Endothelial cell of umbilical vein (primary cell): ENCODE measurements around the gene QRICH2. TPM values are rescaled to one million over a fixed set of nuclear protein-coding genes. Genes with fewer than 3 reads are reported as not detected.
"Not testable (repeated sequence)": the region's sequence is repeated elsewhere in the genome, so short reads cannot be mapped to it uniquely, and the experiment has no call there.

Experiments
- BruUV-seq: library from RNA; stranded (reverse); fragments of 400-500 nt; replicated peaks from 2 replicates; lab custom pipeline; 2021; lab: Mats Ljungman, UMichigan
- CTCF ChIA-PET: fragments of 300-600, 350-600 bp; sonication (Branson Sonifier 250); formaldehyde crosslinking; loops from one replicate; lab custom pipeline; 2021; ENCODE audit warnings: antibody characterized with exemption, inconsistent platforms; lab: Charles Lee
- POLR2A ChIA-PET: fragments of 300-600, 350-600 bp; sonication (Branson Sonifier 250); formaldehyde crosslinking; loops from one replicate; lab custom pipeline; 2021; ENCODE audit warnings: antibody characterized with exemption, inconsistent platforms; lab: Charles Lee
- DNase-seq: peaks from one replicate; pipeline ENCODE4 v3.0.0-alpha.2; 2011; ENCODE audit warnings: low read depth, low spot score
- FAIRE-seq: peaks from 2 replicates; lab custom pipeline; 2011; peaks lifted over from hg19 to GRCh38; lab: Jason Lieb, UNC
- H2AFZ ChIP-seq: 2 replicates; pipeline ENCODE4 v1.6.0; 2012; ENCODE audit warnings: low read depth, low read length, control low read depth, inconsistent platforms
- H3K27ac ChIP-seq: 2 replicates; pipeline ENCODE4 v1.5.1; 2011; ENCODE audit warnings: low read depth, mild to moderate bottlenecking, control low read depth, low read length, moderate library complexity; ENCODE audit not compliant: insufficient read depth
- H3K27me3 ChIP-seq, 2 experiments: 2 replicates each; pipeline versions ENCODE4 v1.6.0 to v1.6.1; 2011; ENCODE audit warnings: low read length in 2 of 2, mixed read lengths in 1 of 2; ENCODE audit not compliant: control insufficient read depth in 2 of 2, insufficient read depth in 2 of 2
- H3K36me3 ChIP-seq, 2 experiments: 2 replicates in 1 of 2; 3 replicates in 1 of 2; pipeline ENCODE4 v1.5.1; 2011; ENCODE audit warnings: low read length in 2 of 2, mild to moderate bottlenecking in 1 of 2, moderate library complexity in 1 of 2; ENCODE audit not compliant: control insufficient read depth in 2 of 2, insufficient read depth in 2 of 2; ENCODE audit errors: extremely low read depth in 1 of 2
- H3K4me1 ChIP-seq: 3 replicates; pipeline ENCODE4 v1.5.1; 2011; ENCODE audit warnings: mild to moderate bottlenecking, low read length; ENCODE audit not compliant: control insufficient read depth, insufficient read depth; ENCODE audit errors: extremely low read depth
- H3K4me2 ChIP-seq: 2 replicates; pipeline ENCODE4 v1.6.1; 2011; ENCODE audit warnings: low read length, control low read depth, mixed read lengths; ENCODE audit not compliant: insufficient read depth
- H3K4me3 ChIP-seq, 3 experiments: fragments of 200-600 bp in 1 of 3; sonication (generic), shearing (Covaris generic) in 1 of 3; replicated peaks in 1 of 3; 2 replicates each; pipeline ENCODE4 v1.5.1; 2011 to 2016; ENCODE audit warnings: control low read depth in 3 of 3, low read length in 3 of 3, mild to moderate bottlenecking in 2 of 3, inconsistent platforms in 1 of 3, low read depth in 1 of 3, moderate library complexity in 1 of 3; ENCODE audit not compliant: insufficient read depth in 1 of 3
- H3K79me2 ChIP-seq: 2 replicates; pipeline ENCODE4 v1.6.0; 2012; ENCODE audit warnings: low read length, inconsistent platforms; ENCODE audit not compliant: control insufficient read depth, insufficient read depth
- H3K9ac ChIP-seq: replicated peaks from 2 replicates; pipeline ENCODE3; 2011; ENCODE audit warnings: low read length, control low read depth; ENCODE audit not compliant: insufficient read depth; ENCODE audit errors: extremely low read depth
- H3K9me1 ChIP-seq: replicated peaks from 3 replicates; pipeline ENCODE4 v1.6.0; 2011; ENCODE audit warnings: mild to moderate bottlenecking, low read length; ENCODE audit not compliant: control insufficient read depth, insufficient read depth; ENCODE audit errors: extremely low read depth
- H3K9me3 ChIP-seq: replicated peaks from 2 replicates; pipeline ENCODE4 v1.5.1; 2012; ENCODE audit warnings: low read length, inconsistent platforms; ENCODE audit not compliant: control insufficient read depth, insufficient read depth
- H4K20me1 ChIP-seq: replicated peaks from 2 replicates; pipeline ENCODE3; 2011; ENCODE audit warnings: mild to moderate bottlenecking, low read length; ENCODE audit not compliant: control insufficient read depth, insufficient read depth; ENCODE audit errors: extremely low read depth
- dilution Hi-C: fragments of 300-500 bp; cut with MboI; formaldehyde crosslinking; loops from one replicate; pipeline ENCODE4 v1.15.0; 2019; ENCODE audit warnings: low sequenced_read_pairs; ENCODE audit not compliant: extremely low pct_ligation_motif_present
- intact Hi-C: fragments of 100-400 bp; cut with micrococcal nuclease; formaldehyde crosslinking; loops from one replicate; pipeline ENCODE4 v1.10.0; 2022
- polyA plus RNA-seq, 4 experiments: library from polyadenylated mRNA; depleted of rRNA in 3 of 4; stranded (reverse) in 3 of 4; unstranded in 1 of 4; fragments of >200 nt; gene quantifications; 2 replicates each; pipeline versions ENCODE4 v1.2.1 to v1.2.3, GENCODE V29; 2011 to 2012; ENCODE audit warnings: missing spikeins in 1 of 4
- small RNA-seq: library from RNA; depleted of rRNA; stranded (forward); fragments of <200 nt; gene quantifications from one replicate; pipeline ENCODE3, GENCODE V24; 2012; ENCODE audit warnings: low replicate concordance, low read depth; ENCODE audit not compliant: insufficient read depth, insufficient read length
- total RNA-seq: library from RNA; stranded (reverse); gene quantifications from 2 replicates; pipeline ENCODE4 v1.2.3, GENCODE V29; 2021

The QRICH2 gene
- total and polyA plus RNA-seq, 2 donors (not counting 3 experiments of a cell fraction or from before 2014, with no cell fraction given), result 6.7 to 9.6 TPM

DNA sequence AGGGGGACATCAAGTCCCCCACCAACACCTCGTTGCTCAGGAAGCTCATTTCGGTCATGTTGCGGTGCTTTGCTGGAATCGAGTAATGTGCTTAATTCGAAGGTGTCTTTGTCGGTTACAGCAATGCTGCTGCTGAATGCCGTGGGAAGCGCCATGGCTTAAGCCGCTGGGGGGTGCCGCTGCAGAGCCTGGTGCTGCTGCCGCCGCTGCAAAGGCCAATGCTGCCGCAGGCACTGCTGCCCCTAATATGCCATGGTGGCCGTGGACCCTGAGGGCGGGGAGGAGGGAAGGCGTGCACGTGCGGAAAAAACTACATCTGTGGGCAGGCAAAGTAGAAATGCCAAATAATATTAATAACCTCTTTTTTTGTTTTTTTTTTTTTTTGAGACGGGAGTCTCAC, 81.3 kb downstream of the QRICH2 start:
- H2AFZ ChIP-seq, H3K4me2 ChIP-seq, DNase-seq, H3K9me3 ChIP-seq, H3K36me3 ChIP-seq, intact Hi-C loops, H3K9ac ChIP-seq, H4K20me1 ChIP-seq, H3K27ac ChIP-seq, BruUV-seq, H3K79me2 ChIP-seq, dilution Hi-C loops, POLR2A ChIA-PET, CTCF ChIA-PET, H3K9me1 ChIP-seq, FAIRE-seq, H3K4me1 ChIP-seq, H3K4me3 ChIP-seq: not testable (repeated sequence)
- peaks cover 18 to 21% of the 10 kb centered on the region in 2 experiments for H3K27me3 ChIP-seq

DNA sequence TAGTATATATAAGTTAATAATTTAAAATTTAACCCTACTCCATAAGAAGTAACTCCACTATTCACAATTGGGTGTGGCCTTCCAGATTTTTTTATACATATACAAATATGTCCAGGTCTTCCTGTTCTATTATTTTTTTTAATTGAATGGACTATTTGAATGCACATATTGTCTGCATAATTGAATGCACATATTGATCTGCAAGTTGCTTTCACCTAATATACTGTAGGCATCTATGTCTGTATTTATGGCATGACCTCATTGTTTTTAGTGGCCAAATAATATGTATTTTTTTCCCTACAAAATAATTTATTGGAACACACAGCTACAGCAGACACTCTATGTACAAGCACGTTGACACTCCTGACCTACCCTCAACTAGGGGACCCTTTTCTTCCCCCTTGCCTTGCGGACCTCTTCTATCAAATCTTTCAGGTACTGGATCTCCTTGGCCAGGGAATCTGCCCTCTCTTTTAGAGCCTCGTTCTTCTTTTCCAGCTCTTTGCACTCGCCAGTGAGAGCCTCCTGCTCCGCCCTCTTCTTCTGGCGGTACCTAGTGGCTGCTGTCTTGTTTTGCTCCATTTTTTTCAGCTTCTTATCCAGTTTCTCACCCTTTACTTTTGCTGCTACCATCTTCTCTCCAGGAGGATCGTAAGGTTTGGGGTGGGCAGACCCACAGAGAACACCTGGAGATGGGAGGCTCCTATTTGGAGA, 82.5 kb downstream of the QRICH2 start:
- H3K4me3 ChIP-seq, H3K4me2 ChIP-seq, POLR2A ChIA-PET, H4K20me1 ChIP-seq, dilution Hi-C loops, BruUV-seq, H3K36me3 ChIP-seq, H3K4me1 ChIP-seq, DNase-seq, H3K9me1 ChIP-seq, H3K9ac ChIP-seq, intact Hi-C loops, H3K79me2 ChIP-seq, CTCF ChIA-PET, H3K9me3 ChIP-seq, FAIRE-seq, H3K27ac ChIP-seq, H2AFZ ChIP-seq: not testable (repeated sequence)
- peaks cover 18% of the 10 kb centered on the region in 2 experiments for H3K27me3 ChIP-seq

Small RNA genes lying within 50 kb of the gene (small RNA-seq; reads per million reads assigned to genes)
- gene RF00019 (not detected), gene RNU6-24P (not detected)

Other genes with a start within 250 kb of the QRICH2 start
- 77.6 and 81.7 TPM in 2 replicates for gene SRP68, start 235.8 kb downstream of the QRICH2 start, total RNA-seq
- gene SRP68, start 235.8 kb downstream of the QRICH2 start, polyA plus RNA-seq, result 55.8 and 64.6 TPM in 2 replicates
- not detected in 2 replicates for gene GALR2, start 233.5 kb downstream of the QRICH2 start, total RNA-seq
- gene GALR2, start 233.5 kb downstream of the QRICH2 start, polyA plus RNA-seq, result 0.47 and 0.53 TPM in 2 replicates
- not detected in 2 replicates for gene ZACN, start 229.1 kb downstream of the QRICH2 start, total RNA-seq
- gene ZACN, start 229.1 kb downstream of the QRICH2 start, polyA plus RNA-seq, result 0.05 and 0.18 TPM in 2 replicates
- gene EXOC7, start 204.5 kb downstream of the QRICH2 start, total RNA-seq, result 122 and 137 TPM in 2 replicates
- gene EXOC7, start 204.5 kb downstream of the QRICH2 start, polyA plus RNA-seq, result 91.5 and 104 TPM in 2 replicates
- gene FOXJ1, start 167.0 kb downstream of the QRICH2 start, total RNA-seq, result not detected in 2 replicates
- gene FOXJ1, start 167.0 kb downstream of the QRICH2 start, polyA plus RNA-seq, result not detected in 2 replicates
- 0.48 and 0.86 TPM in 2 replicates for gene RNF157, start 67.8 kb downstream of the QRICH2 start, total RNA-seq
- gene RNF157, start 67.8 kb downstream of the QRICH2 start, polyA plus RNA-seq, result 0.07 and 0.13 TPM in 2 replicates
- 70.9 and 75.2 TPM in 2 replicates for gene UBALD2, start 42.9 kb downstream of the QRICH2 start, total RNA-seq
- gene UBALD2, start 42.9 kb downstream of the QRICH2 start, polyA plus RNA-seq, result 46.9 and 83.6 TPM in 2 replicates
- 79.1 and 90.2 TPM in 2 replicates for gene PRPSAP1, start 45.6 kb upstream of the QRICH2 start, total RNA-seq
- 106 and 123 TPM in 2 replicates for gene PRPSAP1, start 45.6 kb upstream of the QRICH2 start, polyA plus RNA-seq
- 70.7 and 85.6 TPM in 2 replicates for gene SPHK1, start 76.3 kb upstream of the QRICH2 start, total RNA-seq
- 97.4 and 97.8 TPM in 2 replicates for gene SPHK1, start 76.3 kb upstream of the QRICH2 start, polyA plus RNA-seq
- 32.8 and 34.1 TPM in 2 replicates for gene UBE2O, start 144.9 kb upstream of the QRICH2 start, total RNA-seq
- gene UBE2O, start 144.9 kb upstream of the QRICH2 start, polyA plus RNA-seq, result 12.1 and 13.9 TPM in 2 replicates
- gene AANAT, start 159.3 kb upstream of the QRICH2 start, total RNA-seq, result not detected in 2 replicates
- not detected in 2 replicates for gene AANAT, start 159.3 kb upstream of the QRICH2 start, polyA plus RNA-seq
- gene RHBDF2, start 193.1 kb upstream of the QRICH2 start, total RNA-seq, result 38.5 and 42.6 TPM in 2 replicates
- gene RHBDF2, start 193.1 kb upstream of the QRICH2 start, polyA plus RNA-seq, result 25.5 and 35.0 TPM in 2 replicates
- gene CYGB, start 229.4 kb upstream of the QRICH2 start, total RNA-seq, result 0.42 and 0.91 TPM in 2 replicates
- 0.22 and 0.51 TPM in 2 replicates for gene CYGB, start 229.4 kb upstream of the QRICH2 start, polyA plus RNA-seq
- not detected in 2 replicates for gene PRCD, start 231.8 kb upstream of the QRICH2 start, total RNA-seq
- gene PRCD, start 231.8 kb upstream of the QRICH2 start, polyA plus RNA-seq, result not detected in 2 replicates